ENCODE data around the gene CNOT3. TPM values are rescaled to one million over a fixed set of nuclear protein-coding genes. Genes with fewer than 3 reads are reported as not detected.
"Not testable (repeated sequence)": the region's sequence is repeated elsewhere in the genome, so short reads cannot be mapped to it uniquely, and the experiment has no call there.

Gene CNOT3
- total and polyA plus RNA-seq, 2 of the 13 experiments (the other 11 are each of a cell fraction or from before 2014, with no cell fraction given): 4.3 to 5.8 TPM

DNA sequence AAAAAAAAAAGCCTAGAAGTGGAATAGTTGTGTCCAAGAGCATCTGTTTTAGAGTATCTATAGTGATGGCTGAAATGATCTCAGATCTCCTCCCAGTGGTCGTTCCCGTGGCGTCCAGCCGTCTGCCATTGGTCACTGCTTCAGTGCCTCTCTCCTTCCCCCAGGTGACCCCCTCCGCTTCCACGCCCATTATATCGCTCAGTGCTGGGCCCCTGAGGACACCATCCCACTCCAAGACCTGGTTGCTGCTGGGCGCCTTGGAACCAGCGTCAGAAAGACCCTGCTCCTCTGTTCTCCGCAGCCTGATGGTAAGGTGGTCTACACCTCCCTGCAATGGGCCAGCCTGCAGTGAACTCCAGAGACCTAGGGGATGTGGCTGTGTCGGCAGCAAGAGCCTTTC lies 55.4 kb downstream of the CNOT3 start:
- DNase-seq (ENCODE audit: low spot score) (no peak), ATAC-seq (no peak), FAIRE-seq (no peak)
- peaks cover 24% of the 10 kb centered on the region for H3K4me1 ChIP-seq (ENCODE audit: insufficient read depth, low read length)
- ChIA-PET CTCF (ENCODE audit: low intra/inter-chr PET ratio, low total read pairs) (no interaction called here), POLR2A (interaction anchor here (4.9 kb wide), 1 partner anchor 10 kb away, joined by 306 read pairs; the partner anchor contains the start of gene RPS9)
- no peak overlapping the region for H2AFZ ChIP-seq (ENCODE audit: low read length)
- no peaks in the 10 kb centered on the region for H3K27me3 ChIP-seq (ENCODE audit: control insufficient read depth in 1 of 2, insufficient read depth in 2 of 2, low read length in 2 of 2)
- peaks cover 6 to 23% of the 10 kb centered on the region in 2 experiments; a peak in 4 of 5 replicates for H3K36me3 ChIP-seq (replicated peaks in 1 of 2; ENCODE audit: control insufficient read depth in 1 of 2, insufficient read depth in 2 of 2, low read length in 2 of 2)
- no peak overlapping the region for H3K27ac ChIP-seq (ENCODE audit: extremely low read length, insufficient read depth, low read length)
- TF ChIP-seq SP2 (CRISPR knock-in tag; IDR thresholded peaks at IDR 0.05) (no peak), KMT2A (CRISPR knock-in tag; IDR thresholded peaks at IDR 0.05) (no peak), TARDBP (CRISPR knock-in tag; IDR thresholded peaks at IDR 0.05) (no peak), ZNF121 (CRISPR knock-in tag; IDR thresholded peaks at IDR 0.05) (no peak), ZBTB7B (CRISPR knock-in tag; IDR thresholded peaks at IDR 0.05) (no peak), ZNF761 (CRISPR knock-in tag; conservative IDR thresholded peaks at IDR 0.05) (no peak), STAG1 (CRISPR knock-in tag; IDR thresholded peaks at IDR 0.05) (no peak), REXO4 (CRISPR knock-in tag; IDR thresholded peaks at IDR 0.05; ENCODE audit: borderline replicate concordance) (no peak), ZNF883 (CRISPR knock-in tag; IDR thresholded peaks at IDR 0.05; ENCODE audit: not compliant biosample characterization) (no peak)
- TF ChIP-seq, protein P1, sequence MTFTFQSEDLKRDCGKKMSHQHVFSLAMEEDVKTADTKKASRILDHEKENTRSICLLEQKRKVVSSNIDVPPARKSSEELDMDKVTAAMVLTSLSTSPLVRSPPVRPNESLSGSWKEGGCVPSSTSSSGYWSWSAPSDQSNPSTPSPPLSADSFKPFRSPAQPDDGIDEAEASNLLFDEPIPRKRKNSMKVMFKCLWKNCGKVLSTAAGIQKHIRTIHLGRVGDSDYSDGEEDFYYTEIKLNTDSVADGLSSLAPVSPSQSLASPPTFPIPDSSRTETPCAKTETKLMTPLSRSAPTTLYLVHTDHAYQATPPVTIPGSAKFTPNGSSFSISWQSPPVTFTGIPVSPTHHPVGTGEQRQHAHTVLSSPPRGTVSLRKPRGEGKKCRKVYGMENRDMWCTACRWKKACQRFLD (CRISPR knock-in tag; IDR thresholded peaks at IDR 0.05; ENCODE audit: borderline replicate concordance): no peak
- H3K4me2 ChIP-seq (ENCODE audit: low read depth, low read length): no peak overlapping the region
- H4K20me1 ChIP-seq (ENCODE audit: insufficient read depth, low read length): no peaks in the 10 kb centered on the region
- in situ Hi-C loops (cut with HindIII; ENCODE audit: extremely low pct_ligation_motif_present, low pct_unique_long_range_greater_than_20kb) (no loop called here), intact Hi-C loops (cut with micrococcal nuclease; ENCODE audit: unreplicated experiment) (loop anchor here (5.0 kb wide), 1 partner anchor 39 kb away; no protein-coding TSS in a partner anchor)
- WGBS (ENCODE audit: low lambda C conversion rate): 98% methylated on average over 11 of the region's 11 CpGs
- H3K79me2 ChIP-seq (ENCODE audit: insufficient read depth, low read length): peaks cover 27% of the 10 kb centered on the region
- H3K4me3 ChIP-seq (replicated peaks in 1 of 3; ENCODE audit: insufficient read depth in 1 of 3, low read depth in 2 of 3, low read length in 3 of 3): no peak overlapping the region
- no TSS peak for BruUV-seq (replicated peaks)
- H3K9me3 ChIP-seq (ENCODE audit: low read length): no peaks in the 10 kb centered on the region
- no peak overlapping the region for H3K9ac ChIP-seq (ENCODE audit: insufficient read depth, low read depth, low read length)

DNA sequence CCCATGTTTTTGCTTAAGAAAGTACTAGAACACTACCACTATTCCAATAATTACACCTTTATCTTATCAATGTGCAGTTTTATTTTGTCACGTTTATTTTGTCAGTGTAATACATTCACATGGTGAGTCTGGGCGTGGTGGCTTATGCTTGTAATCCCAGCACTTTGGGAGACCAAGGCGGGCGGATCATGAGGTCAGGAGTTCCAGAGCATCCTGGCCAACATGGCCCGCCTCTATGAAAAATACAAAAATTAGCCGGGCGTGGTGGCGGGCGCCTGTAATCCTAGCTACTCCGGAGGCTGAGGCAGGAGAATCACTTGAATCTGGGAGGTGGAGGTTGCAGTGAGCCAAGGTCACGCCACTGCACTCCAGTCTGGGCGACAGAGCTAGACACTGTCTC lies 56.9 kb downstream of the CNOT3 start:
- H3K27ac ChIP-seq (ENCODE audit: extremely low read length, insufficient read depth, low read length); H3K4me2 ChIP-seq (ENCODE audit: low read depth, low read length); H3K4me3 ChIP-seq (replicated peaks in 1 of 3; ENCODE audit: insufficient read depth in 1 of 3, low read depth in 2 of 3, low read length in 3 of 3); H2AFZ ChIP-seq (ENCODE audit: low read length); DNase-seq (ENCODE audit: low spot score); POLR2A ChIA-PET; FAIRE-seq; H4K20me1 ChIP-seq (ENCODE audit: insufficient read depth, low read length); H3K27me3 ChIP-seq (ENCODE audit: control insufficient read depth in 1 of 2, insufficient read depth in 2 of 2, low read length in 2 of 2); H3K9ac ChIP-seq (ENCODE audit: insufficient read depth, low read depth, low read length); in situ Hi-C loops (cut with HindIII; ENCODE audit: extremely low pct_ligation_motif_present, low pct_unique_long_range_greater_than_20kb); ATAC-seq; H3K9me3 ChIP-seq (ENCODE audit: low read length); CTCF ChIA-PET (ENCODE audit: low intra/inter-chr PET ratio, low total read pairs); BruUV-seq (replicated peaks): not testable (repeated sequence)
- intact Hi-C loops (cut with micrococcal nuclease; ENCODE audit: unreplicated experiment): loop anchor here (5.0 kb wide), 1 partner anchor 38 kb away; no protein-coding TSS in a partner anchor
- peaks cover 21% of the 10 kb centered on the region for H3K79me2 ChIP-seq (ENCODE audit: insufficient read depth, low read length)
- WGBS (ENCODE audit: low lambda C conversion rate): 94% methylated on average over 12 of the region's 12 CpGs
- peaks cover 18% of the 10 kb centered on the region for H3K4me1 ChIP-seq (ENCODE audit: insufficient read depth, low read length)
- H3K36me3 ChIP-seq (replicated peaks in 1 of 2; ENCODE audit: control insufficient read depth in 1 of 2, insufficient read depth in 2 of 2, low read length in 2 of 2): peaks cover 6 to 23% of the 10 kb centered on the region in 2 experiments; a peak in 4 of 5 replicates

All from HepG2 (cell line).